ENCODE measurements around the gene DYNC2H1.

The DYNC2H1 gene

GRCh38 chr11:103433386-103434072 is 324.3 kb downstream of the DYNC2H1 start:
- no peak for DNase-seq (ENCODE audit: extremely low spot score)
- POLR2A ChIA-PET = no interaction called here
- TF ChIP-seq BHLHE40 (IDR thresholded peaks at IDR 0.05; ENCODE audit: borderline replicate concordance) (no peak), ELF4 (IDR thresholded peaks at IDR 0.05) (no peak), CTBP1 (IDR thresholded peaks at IDR 0.05; ENCODE audit: borderline replicate concordance) (no peak), LEF1 (IDR thresholded peaks at IDR 0.05; ENCODE audit: borderline replicate concordance) (no peak), TARDBP (IDR thresholded peaks at IDR 0.05) (no peak), SP1 (IDR thresholded peaks at IDR 0.05) (no peak)
- TF ChIP-seq, protein P1, sequence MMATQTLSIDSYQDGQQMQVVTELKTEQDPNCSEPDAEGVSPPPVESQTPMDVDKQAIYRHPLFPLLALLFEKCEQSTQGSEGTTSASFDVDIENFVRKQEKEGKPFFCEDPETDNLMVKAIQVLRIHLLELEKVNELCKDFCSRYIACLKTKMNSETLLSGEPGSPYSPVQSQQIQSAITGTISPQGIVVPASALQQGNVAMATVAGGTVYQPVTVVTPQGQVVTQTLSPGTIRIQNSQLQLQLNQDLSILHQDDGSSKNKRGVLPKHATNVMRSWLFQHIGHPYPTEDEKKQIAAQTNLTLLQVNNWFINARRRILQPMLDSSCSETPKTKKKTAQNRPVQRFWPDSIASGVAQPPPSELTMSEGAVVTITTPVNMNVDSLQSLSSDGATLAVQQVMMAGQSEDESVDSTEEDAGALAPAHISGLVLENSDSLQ (IDR thresholded peaks at IDR 0.05) = no peak
- CTCF ChIA-PET = no interaction called here

DNA sequence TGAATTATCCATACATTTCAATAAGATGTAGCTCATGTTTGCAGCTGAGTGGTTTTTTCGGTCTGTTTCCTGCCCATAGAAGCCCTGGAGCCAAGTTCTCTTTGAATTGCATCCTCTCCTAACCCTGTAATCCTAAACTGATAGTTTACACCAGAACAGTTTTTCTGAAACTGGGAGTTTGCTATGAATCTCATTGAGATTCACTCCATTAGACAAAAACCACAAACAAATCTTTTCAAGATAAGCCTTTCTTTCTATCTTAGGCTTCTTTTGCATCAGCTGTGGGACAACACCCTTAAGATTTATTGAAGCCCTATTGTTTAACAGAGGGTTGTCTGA is 324.8 kb downstream of the DYNC2H1 start:
- no peak for DNase-seq (ENCODE audit: extremely low spot score)
- ChIA-PET POLR2A (no interaction called here), CTCF (no interaction called here)
- TF ChIP-seq CTBP1 (IDR thresholded peaks at IDR 0.05; ENCODE audit: borderline replicate concordance) (no peak), FOXK2 (IDR thresholded peaks at IDR 0.05) (no peak), NFRKB (IDR thresholded peaks at IDR 0.05) (no peak), SUZ12 (IDR thresholded peaks at IDR 0.05) (no peak), ZNF384 (IDR thresholded peaks at IDR 0.05) (no peak)

GRCh38 chr11:103436131-103436770 is 327.0 kb downstream of the DYNC2H1 start:
- CTCF ChIA-PET = no interaction called here
- POLR2A ChIA-PET = no interaction called here
- no peak for DNase-seq (ENCODE audit: extremely low spot score)
- TF ChIP-seq NFRKB (IDR thresholded peaks at IDR 0.05) = no peak

- ChIA-PET POLR2A (no interaction called here), CTCF (no interaction called here)
- TF ChIP-seq LEF1 (IDR thresholded peaks at IDR 0.05; ENCODE audit: borderline replicate concordance) (no peak), HDGF (IDR thresholded peaks at IDR 0.05; ENCODE audit: borderline replicate concordance) (no peak), FOXK2 (IDR thresholded peaks at IDR 0.05) (no peak), CTBP1 (IDR thresholded peaks at IDR 0.05; ENCODE audit: borderline replicate concordance) (no peak), ARNT (IDR thresholded peaks at IDR 0.05) (no peak), SUZ12 (IDR thresholded peaks at IDR 0.05) (no peak), NFRKB (IDR thresholded peaks at IDR 0.05) (no peak)
- TF ChIP-seq, protein P1 (IDR thresholded peaks at IDR 0.05) = no peak
- DNase-seq (ENCODE audit: extremely low spot score) = no peak
Observed at GRCh38 chr11:103441021-103441420, 331.8 kb downstream of the DYNC2H1 start.

DNA sequence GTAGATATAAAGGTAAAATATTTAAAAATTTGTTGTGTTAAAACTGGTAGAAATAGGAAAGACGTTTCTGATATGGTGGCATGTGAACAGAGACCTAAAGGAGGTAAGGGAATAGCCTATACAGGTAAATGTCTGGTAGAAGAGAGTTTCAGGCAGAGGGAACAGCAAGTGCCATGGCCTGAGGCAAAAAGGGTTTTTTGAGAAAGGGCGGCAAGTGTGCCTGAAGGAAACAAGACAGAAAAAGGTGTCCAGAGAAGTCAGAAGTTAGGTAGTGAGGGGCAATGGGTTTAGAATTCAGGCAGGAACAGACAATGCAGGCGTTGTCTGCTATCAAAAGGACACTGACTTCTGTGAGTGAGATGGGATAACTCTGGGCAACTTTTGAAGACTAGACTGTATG is 339.7 kb downstream of the DYNC2H1 start:
- POLR2A ChIA-PET = no interaction called here
- no peak for DNase-seq (ENCODE audit: extremely low spot score)
- TF ChIP-seq HDGF (IDR thresholded peaks at IDR 0.05; ENCODE audit: borderline replicate concordance) (no peak), ZNF384 (IDR thresholded peaks at IDR 0.05) (no peak), ELF4 (IDR thresholded peaks at IDR 0.05) (no peak), TARDBP (IDR thresholded peaks at IDR 0.05) (no peak), CTBP1 (IDR thresholded peaks at IDR 0.05; ENCODE audit: borderline replicate concordance) (no peak), SUZ12 (IDR thresholded peaks at IDR 0.05) (no peak), FOXM1 (IDR thresholded peaks at IDR 0.05; ENCODE audit: borderline replicate concordance) (no peak), ARNT (IDR thresholded peaks at IDR 0.05) (no peak), NFRKB (IDR thresholded peaks at IDR 0.05) (no peak), SP1 (IDR thresholded peaks at IDR 0.05) (no peak), BHLHE40 (IDR thresholded peaks at IDR 0.05; ENCODE audit: borderline replicate concordance) (no peak)
- CTCF ChIA-PET = no interaction called here

DNA sequence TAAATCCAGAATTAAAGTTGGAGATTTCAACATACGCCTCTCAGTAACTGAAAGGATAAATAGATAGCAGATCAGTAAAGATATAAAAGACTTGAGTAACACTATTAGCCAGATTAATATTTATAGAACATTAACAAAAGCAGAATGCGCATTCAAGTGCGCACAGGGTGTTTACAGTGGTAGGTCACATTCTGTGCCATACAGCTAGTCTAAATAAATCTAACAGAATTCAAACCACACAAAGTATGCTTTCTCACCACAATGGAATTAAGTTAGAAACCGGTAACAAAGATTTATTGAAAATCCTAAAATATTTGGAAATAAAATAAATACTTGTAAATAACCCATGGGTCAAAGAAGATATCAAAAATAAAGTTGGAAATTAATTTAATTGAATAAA is 341.0 kb downstream of the DYNC2H1 start:
- POLR2A ChIA-PET = no interaction called here
- no peak for DNase-seq (ENCODE audit: extremely low spot score)
- CTCF ChIA-PET = no interaction called here
- TF ChIP-seq FOXM1 (IDR thresholded peaks at IDR 0.05; ENCODE audit: borderline replicate concordance) (no peak), CTBP1 (IDR thresholded peaks at IDR 0.05; ENCODE audit: borderline replicate concordance) (no peak), TARDBP (IDR thresholded peaks at IDR 0.05) (no peak), SUZ12 (IDR thresholded peaks at IDR 0.05) (no peak), ELF4 (IDR thresholded peaks at IDR 0.05) (no peak), BHLHE40 (IDR thresholded peaks at IDR 0.05; ENCODE audit: borderline replicate concordance) (no peak)
- TF ChIP-seq, protein P1 (IDR thresholded peaks at IDR 0.05) = no peak

DNA sequence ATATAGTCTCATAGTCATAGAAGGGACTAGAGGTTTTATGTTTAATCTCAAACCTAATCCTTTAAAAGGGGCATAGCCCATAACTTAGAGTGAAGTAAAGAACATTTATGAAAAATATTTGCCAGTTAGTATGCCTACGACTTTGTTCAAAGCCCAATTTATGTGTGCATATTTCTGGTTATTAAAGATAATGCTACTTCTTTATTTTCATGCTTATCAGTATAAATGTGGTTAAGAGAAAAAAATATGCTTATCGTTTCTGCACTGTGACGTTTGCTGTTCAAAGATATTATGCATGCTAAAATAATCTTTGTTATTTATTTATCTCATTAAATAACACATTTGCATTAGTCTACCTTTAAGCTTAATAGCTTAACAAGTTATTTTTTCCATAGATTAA is 343.9 kb downstream of the DYNC2H1 start:
- POLR2A ChIA-PET = no interaction called here
- TF ChIP-seq L3MBTL2 (conservative IDR thresholded peaks at IDR 0.05) (no peak), LEF1 (IDR thresholded peaks at IDR 0.05; ENCODE audit: borderline replicate concordance) (no peak), TARDBP (IDR thresholded peaks at IDR 0.05) (no peak), SUZ12 (IDR thresholded peaks at IDR 0.05) (no peak), FOXK2 (IDR thresholded peaks at IDR 0.05) (no peak)
- no peak for DNase-seq (ENCODE audit: extremely low spot score)
- CTCF ChIA-PET = no interaction called here

All from HEK293T (cell line).